GM21717 (cell line): Measurements from ENCODE around the gene NTM.

Experiments
- ATAC-seq: cut with Tn5 transposase; IDR thresholded peaks from one replicate; pipeline ENCODE4 v1.9.1; 2021; ENCODE audit warnings: mild to moderate bottlenecking, moderate library complexity; ENCODE audit not compliant: unreplicated experiment

NTM gene

GRCh38 chr11:131849485-131849884, 479.1 kb downstream of the NTM start:
- ATAC-seq = no peak

GRCh38 chr11:131850507-131850906, 480.1 kb downstream of the NTM start:
- ATAC-seq = no peak

- no peak for ATAC-seq
Observed at GRCh38 chr11:131851964-131852755, 481.7 kb downstream of the NTM start.

- no peak for ATAC-seq
Observed at GRCh38 chr11:131852757-131853156, 482.3 kb downstream of the NTM start.

- no peak for ATAC-seq
Observed at GRCh38 chr11:131854391-131854790, 484.0 kb downstream of the NTM start.

GRCh38 chr11:131855320-131855719, 484.9 kb downstream of the NTM start:
- ATAC-seq = no peak

GRCh38 chr11:131857246-131857645, 486.8 kb downstream of the NTM start:
- no peak for ATAC-seq

- ATAC-seq = no peak
Observed at GRCh38 chr11:131858505-131858904, 488.1 kb downstream of the NTM start.

GRCh38 chr11:131859538-131860210, 489.3 kb downstream of the NTM start:
- no peak for ATAC-seq

- no peak for ATAC-seq
Observed at GRCh38 chr11:131864228-131864627, 493.8 kb downstream of the NTM start.

- no peak for ATAC-seq
Observed at GRCh38 chr11:131865860-131866259, 495.4 kb downstream of the NTM start.

- no peak for ATAC-seq
Observed at GRCh38 chr11:131866535-131867400, 496.4 kb downstream of the NTM start.

- peak; percentile 75 for ATAC-seq
Observed at GRCh38 chr11:131867457-131868257, 497.2 kb downstream of the NTM start.

GRCh38 chr11:131868629-131869507, 498.5 kb downstream of the NTM start:
- no peak for ATAC-seq

- no peak for ATAC-seq
Observed at GRCh38 chr11:131870305-131870704, 499.9 kb downstream of the NTM start.

GRCh38 chr11:131871006-131871405, 500.6 kb downstream of the NTM start:
- no peak for ATAC-seq

- ATAC-seq = no peak
Observed at GRCh38 chr11:131874070-131874469, 503.7 kb downstream of the NTM start.

- ATAC-seq = no peak
Observed at GRCh38 chr11:131875611-131876010, 505.2 kb downstream of the NTM start.

- ATAC-seq = no peak
Observed at GRCh38 chr11:131877246-131877942, 507.0 kb downstream of the NTM start.
